ENCODE measurements around the gene KCNQ1.

The KCNQ1 gene

DNA sequence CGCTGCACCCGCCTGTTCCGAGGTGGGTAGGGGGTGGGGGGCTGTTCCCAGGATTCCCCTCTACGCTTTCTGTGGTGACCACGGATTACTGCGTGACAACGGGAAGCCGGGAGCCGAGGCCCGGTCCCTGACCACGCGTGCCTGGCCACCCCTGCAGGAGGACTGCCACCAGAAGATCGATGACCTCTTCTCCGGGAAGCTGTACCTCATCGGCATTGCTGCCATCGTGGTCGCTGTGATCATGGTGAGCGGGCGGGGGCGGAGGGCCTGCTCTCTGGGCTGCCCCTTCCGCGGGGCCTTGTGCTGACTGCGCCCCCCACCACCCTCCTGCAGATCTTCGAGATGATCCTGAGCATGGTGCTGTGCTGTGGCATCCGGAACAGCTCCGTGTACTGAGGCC is 48.3 kb upstream of the KCNQ1 start:
- H3F3A ChIP-seq (ENCODE audit: insufficient read depth), result peaks cover 26% of the 10 kb centered on the region
- no peaks in the 10 kb centered on the region for H3K27me3 ChIP-seq (ENCODE audit: low read length)
- no peak overlapping the region for H3K9ac ChIP-seq (ENCODE audit: low read length)
- H3K4me2 ChIP-seq (ENCODE audit: low read depth, low read length, poor library complexity, severe bottlenecking), result no peak overlapping the region
- peaks cover 25% of the 10 kb centered on the region for H3K79me2 ChIP-seq (ENCODE audit: insufficient read depth, low read length)
- no peak overlapping the region for H2AFZ ChIP-seq (ENCODE audit: low read depth, low read length, severe bottlenecking)
- H3K9me2 ChIP-seq (replicated peaks; ENCODE audit: insufficient read depth, low read length), result no peaks in the 10 kb centered on the region
- H3K27ac ChIP-seq (ENCODE audit: low read depth, low read length), result no peak overlapping the region
- no peak overlapping the region for H3K4me3 ChIP-seq (ENCODE audit: insufficient read depth, low read length, poor library complexity, severe bottlenecking)
- H3K36me3 ChIP-seq (ENCODE audit: low read length), result no peaks in the 10 kb centered on the region
- TF ChIP-seq CTCF (IDR thresholded peaks at IDR 0.05; ENCODE audit: insufficient read depth, low read length, poor library complexity, severe bottlenecking) (no peak), EZH2phosphoT487 (conservative IDR thresholded peaks at IDR 0.05; ENCODE audit: low read length) (no peak)
- no peaks in the 10 kb centered on the region for H3K9me3 ChIP-seq (ENCODE audit: insufficient read depth, low read length)
- no peaks in the 10 kb centered on the region for H4K20me1 ChIP-seq (ENCODE audit: low read depth, low read length)

DNA sequence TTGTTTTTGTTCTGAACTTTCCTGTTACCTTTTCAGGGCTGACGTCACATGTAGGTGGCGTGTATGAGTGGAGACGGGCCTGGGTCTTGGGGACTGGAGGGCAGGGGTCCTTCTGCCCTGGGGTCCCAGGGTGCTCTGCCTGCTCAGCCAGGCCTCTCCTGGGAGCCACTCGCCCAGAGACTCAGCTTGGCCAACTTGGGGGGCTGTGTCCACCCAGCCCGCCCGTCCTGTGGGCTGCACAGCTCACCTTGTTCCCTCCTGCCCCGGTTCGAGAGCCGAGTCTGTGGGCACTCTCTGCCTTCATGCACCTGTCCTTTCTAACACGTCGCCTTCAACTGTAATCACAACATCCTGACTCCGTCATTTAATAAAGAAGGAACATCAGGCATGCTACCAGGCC is 47.8 kb upstream of the KCNQ1 start:
- no peak overlapping the region for H3K9ac ChIP-seq (ENCODE audit: low read length)
- no peak overlapping the region for H2AFZ ChIP-seq (ENCODE audit: low read depth, low read length, severe bottlenecking)
- peaks cover 24% of the 10 kb centered on the region for H3K79me2 ChIP-seq (ENCODE audit: insufficient read depth, low read length)
- no peak overlapping the region for H3K4me3 ChIP-seq (ENCODE audit: insufficient read depth, low read length, poor library complexity, severe bottlenecking)
- H3K9me3 ChIP-seq (ENCODE audit: insufficient read depth, low read length), result no peaks in the 10 kb centered on the region
- no peaks in the 10 kb centered on the region for H4K20me1 ChIP-seq (ENCODE audit: low read depth, low read length)
- H3K27ac ChIP-seq (ENCODE audit: low read depth, low read length), result no peak overlapping the region
- H3F3A ChIP-seq (ENCODE audit: insufficient read depth), result peaks cover 26% of the 10 kb centered on the region
- H3K36me3 ChIP-seq (ENCODE audit: low read length), result no peaks in the 10 kb centered on the region
- no peaks in the 10 kb centered on the region for H3K9me2 ChIP-seq (replicated peaks; ENCODE audit: insufficient read depth, low read length)
- TF ChIP-seq EZH2phosphoT487 (conservative IDR thresholded peaks at IDR 0.05; ENCODE audit: low read length) (no peak), CTCF (IDR thresholded peaks at IDR 0.05; ENCODE audit: insufficient read depth, low read length, poor library complexity, severe bottlenecking) (no peak)
- no peak overlapping the region for H3K4me2 ChIP-seq (ENCODE audit: low read depth, low read length, poor library complexity, severe bottlenecking)
- H3K27me3 ChIP-seq (ENCODE audit: low read length), result no peaks in the 10 kb centered on the region

DNA sequence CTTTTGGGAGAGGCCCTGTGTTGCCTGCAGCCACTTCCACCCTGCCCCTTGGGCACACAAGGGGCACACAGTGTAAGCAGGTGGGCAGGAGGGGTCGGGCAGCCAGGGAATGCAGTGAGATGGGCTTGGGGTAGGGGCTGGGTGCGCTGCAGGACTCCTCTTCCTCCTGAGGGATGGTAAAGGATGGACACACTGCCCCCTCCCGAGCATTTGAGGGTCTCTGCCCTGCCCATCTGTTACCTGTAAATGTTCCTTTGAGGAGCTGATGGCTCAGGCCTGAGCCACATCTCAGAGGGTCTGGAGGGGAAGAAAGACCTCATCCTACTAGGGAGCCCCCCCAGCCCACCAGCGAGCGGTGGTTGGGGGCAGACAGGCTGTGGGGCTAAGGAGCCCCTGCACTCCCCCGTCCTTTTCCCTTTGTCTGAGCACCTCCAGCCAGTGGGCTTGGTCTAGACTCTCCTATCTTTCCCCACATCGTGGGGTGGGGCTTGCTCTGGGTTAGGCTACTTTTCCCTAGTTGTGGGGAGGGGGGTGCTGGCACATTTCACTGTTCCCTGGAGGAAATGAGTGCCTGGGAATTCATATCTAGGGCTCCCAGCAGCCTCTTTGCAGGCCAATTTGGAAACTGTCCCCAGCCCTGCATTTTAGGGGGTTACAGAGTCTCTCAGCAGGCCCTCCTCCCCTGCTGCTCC is 46.0 kb upstream of the KCNQ1 start:
- Histone ChIP-seq H3K27me3 (ENCODE audit: low read length) (no peaks in the 10 kb centered on the region), H3K79me2 (ENCODE audit: insufficient read depth, low read length) (peaks cover 11% of the 10 kb centered on the region), H3K27ac (ENCODE audit: low read depth, low read length) (peak overlapping the region; percentile 77), H3K9me2 (replicated peaks; ENCODE audit: insufficient read depth, low read length) (no peaks in the 10 kb centered on the region), H3K4me3 (ENCODE audit: insufficient read depth, low read length, poor library complexity, severe bottlenecking) (no peak overlapping the region), H3K9me3 (ENCODE audit: insufficient read depth, low read length) (no peaks in the 10 kb centered on the region), H3K36me3 (ENCODE audit: low read length) (no peaks in the 10 kb centered on the region), H4K20me1 (ENCODE audit: low read depth, low read length) (no peaks in the 10 kb centered on the region), H2AFZ (ENCODE audit: low read depth, low read length, severe bottlenecking) (no peak overlapping the region), H3F3A (ENCODE audit: insufficient read depth) (peaks cover 26% of the 10 kb centered on the region), H3K9ac (ENCODE audit: low read length) (peak overlapping the region; percentile 83), H3K4me2 (ENCODE audit: low read depth, low read length, poor library complexity, severe bottlenecking) (peak overlapping the region; percentile 69)
- TF ChIP-seq CTCF (IDR thresholded peaks at IDR 0.05; ENCODE audit: insufficient read depth, low read length, poor library complexity, severe bottlenecking) (peak; percentile 70), EZH2phosphoT487 (conservative IDR thresholded peaks at IDR 0.05; ENCODE audit: low read length) (no peak)
